Glomerular endothelial cell (primary cell): ENCODE results near the gene ITM2A. TPM values are rescaled to one million over a fixed set of nuclear protein-coding genes. Genes with fewer than 3 reads are reported as not detected.

Source experiments
- DNase-seq: peaks from one replicate; pipeline ENCODE4 v3.0.0-alpha.2; 2011; ENCODE audit warnings: low read depth, low spot score; ENCODE audit errors: extremely low read depth
- total RNA-seq: library from RNA; depleted of rRNA; stranded (reverse); fragments of >200 nt; gene quantifications from 2 replicates; pipeline ENCODE4 v1.2.3, GENCODE V29; 2015

The ITM2A gene
- 104 and 159 TPM in 2 replicates for total RNA-seq

DNA sequence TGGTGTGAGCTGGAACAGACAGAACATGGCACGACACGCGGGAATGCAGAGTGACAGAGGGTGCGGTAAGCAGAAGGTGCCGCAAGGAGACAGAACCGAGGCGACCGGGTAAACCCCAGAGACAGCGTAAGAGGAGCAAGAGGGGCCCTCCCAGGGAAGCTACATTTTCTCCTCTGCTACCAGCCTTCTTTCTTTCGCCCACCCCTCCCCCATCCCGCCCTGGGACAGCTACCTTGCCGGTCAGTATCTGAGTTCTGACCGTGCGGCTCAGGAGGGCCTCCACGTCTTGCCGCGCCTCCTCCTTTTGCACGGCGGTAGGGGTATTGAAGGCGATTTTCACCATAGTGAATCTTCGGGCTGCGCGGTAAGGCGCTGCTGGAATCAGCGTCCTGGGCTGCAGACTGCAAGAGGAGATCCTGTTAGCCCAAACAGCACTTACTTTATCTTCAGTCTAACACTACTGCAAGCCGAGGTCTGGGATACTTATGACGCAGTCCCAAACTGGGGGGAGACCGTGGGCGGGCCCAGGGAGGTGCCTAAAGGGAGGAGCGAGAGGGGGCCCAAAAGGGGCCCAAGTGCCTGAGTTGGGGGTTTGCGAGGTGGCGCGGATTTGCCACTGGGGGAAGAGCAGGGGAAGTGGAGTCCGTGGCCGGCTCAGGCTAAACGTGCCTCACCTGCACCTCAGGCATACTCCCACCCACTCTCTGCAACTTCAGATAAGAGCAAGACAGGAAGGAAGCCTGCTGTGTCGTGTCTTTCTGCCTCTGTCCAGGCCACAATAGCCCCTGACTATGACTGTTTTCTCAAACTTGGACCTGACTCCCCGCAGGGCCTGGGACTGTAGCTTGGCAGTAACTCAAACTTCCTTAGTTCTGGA is at the start of gene ITM2A:
Gene ITM2A (minus strand): TSS at position 462 of the 877 bp plus-strand sequence. CDS start 119 bp downstream, at position 343.
- no peak for DNase-seq

DNA sequence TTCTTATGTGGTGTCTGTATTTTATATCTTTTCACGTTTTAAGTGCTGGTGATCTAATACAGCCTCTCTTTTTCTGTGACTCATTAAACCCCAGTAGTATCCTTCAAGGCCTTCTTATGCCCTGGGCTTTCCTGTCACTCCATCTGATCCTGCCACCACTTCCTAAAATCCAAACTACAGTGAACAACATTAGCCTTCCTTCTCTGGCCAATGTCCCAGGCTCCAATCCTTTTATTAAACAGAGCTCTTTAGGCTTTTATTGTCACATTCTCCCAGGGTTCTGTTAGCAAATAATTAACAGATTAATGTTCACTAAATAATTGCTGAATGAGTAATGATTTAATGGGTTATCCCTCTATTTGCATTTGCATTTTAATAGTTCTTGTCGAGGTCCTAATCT is 47.9 kb upstream of the ITM2A start:
- no peak for DNase-seq

DNA sequence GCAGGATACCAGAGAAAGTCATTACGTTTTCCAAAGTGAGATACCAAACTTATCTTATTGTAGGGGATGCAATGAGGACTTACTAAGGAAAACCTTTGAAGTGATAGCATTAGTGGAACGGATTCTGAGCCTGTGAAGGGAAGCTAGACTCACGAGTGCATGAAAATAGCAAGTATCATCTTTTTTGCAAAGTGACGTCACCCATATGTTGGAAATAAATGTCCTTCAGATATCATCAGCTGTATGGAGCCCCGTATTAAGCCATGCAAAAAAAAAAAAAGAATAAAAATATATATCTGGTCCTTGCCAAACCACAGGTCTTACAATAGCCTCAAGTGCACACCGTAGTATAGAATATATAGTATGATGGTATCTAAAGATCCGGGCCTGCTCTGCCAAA is 46.8 kb upstream of the ITM2A start:
- DNase-seq, result no peak

DNA sequence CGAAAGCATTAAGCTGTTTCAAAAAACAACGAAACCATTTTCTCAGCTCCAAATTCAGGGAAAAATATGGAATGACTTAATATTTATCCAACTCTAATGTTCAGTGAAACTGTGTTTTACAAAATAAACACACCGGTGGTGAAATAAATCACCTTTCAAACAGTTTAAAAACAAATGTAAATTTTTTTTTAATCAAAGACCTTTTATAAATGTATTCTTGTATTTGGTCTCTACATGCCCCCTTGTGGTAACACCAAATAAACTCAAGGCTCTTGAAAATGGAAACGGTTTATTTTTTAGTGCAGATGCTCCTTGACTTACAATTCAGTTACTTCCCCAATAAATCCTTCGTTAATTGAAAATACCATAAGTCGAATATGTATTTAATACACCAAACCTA is 45.8 kb upstream of the ITM2A start:
- DNase-seq, result peak; percentile 18

DNA sequence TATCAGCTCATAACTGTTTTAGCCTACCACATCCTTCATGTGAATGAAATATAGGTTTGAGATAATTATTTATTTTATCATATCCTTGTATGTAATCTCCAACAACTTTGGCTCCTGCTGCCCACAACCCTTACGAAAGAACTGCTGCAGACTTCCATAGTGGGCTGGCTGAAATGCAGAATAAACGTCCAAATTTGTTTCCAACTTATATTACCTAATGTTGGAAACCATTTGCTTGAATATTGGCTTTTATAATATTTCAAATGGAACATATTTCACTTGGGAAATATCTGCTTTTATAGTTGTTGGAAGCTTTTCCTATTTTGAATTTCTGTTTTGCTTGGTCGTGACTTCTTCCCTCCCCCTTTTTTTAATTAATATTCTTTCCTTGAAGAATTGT is 45.0 kb upstream of the ITM2A start:
- no peak for DNase-seq

DNA sequence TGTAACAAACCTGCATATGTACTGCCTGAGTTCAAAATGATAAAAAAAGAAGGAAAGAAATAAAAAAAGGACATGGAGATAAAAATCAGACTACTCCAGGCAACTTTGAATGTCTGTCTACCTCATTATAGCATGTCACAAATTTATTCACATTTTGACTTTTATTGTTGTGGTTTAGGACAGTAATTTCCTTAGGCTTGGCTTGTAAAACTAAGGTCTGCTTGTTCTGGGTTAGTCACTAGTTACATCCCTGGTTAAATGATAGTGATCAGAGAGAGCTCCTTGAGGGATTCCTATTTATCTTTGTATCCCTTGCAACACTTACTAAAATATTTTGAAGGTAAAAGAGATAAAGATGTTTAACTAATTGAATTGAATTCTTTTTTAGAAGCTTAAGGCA is 42.5 kb upstream of the ITM2A start:
- DNase-seq, result no peak

DNA sequence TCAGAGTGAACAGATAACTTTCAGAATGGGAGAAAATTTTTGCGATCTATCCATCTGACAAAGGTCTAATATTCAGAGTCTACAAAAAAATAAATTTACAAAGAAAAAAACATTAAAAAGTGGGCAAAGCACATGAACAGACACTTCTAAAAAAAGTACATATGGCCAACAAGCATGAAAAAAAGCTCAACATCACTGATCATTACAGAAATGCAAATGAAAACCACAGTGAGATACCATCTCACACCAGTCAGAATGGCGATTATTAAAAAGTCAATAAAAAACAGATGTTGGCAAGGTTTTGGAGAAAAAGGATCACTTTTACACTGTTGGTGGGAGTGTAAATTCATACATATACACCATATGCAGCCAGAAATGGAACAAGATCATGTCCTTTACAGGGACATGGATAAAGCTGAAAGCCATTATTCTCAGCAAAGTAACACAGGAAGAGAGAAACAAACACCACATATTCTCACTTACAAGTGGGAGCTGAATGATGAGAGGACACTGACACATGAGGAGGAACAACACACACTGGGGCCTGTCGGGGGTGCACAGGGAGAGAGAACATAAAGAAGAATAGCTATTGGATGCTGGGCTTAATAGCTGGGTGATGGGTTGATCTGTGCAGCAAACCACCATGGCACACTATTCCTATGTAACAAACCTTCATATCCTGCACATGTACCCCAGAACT is 41.6 kb upstream of the ITM2A start:
- DNase-seq, result no peak

DNA sequence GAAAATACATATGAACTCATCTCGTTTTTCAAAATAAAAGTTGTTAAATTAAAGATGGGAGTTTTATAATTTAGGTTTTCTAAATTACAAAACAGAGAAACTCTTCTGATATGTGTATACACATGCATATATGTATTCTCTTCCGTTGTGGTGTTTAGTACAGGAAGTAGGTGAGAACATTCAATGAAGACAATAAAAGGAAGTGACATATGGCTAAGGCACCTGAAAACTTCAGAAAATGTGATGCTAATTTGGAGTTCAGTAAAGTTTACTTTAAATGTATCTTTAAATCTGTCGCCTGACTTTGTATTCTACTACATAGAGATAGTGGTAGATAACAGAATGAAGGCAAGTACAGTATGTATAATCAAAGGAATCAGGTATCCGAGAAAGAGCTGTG is 33.5 kb upstream of the ITM2A start:
- no peak for DNase-seq

DNA sequence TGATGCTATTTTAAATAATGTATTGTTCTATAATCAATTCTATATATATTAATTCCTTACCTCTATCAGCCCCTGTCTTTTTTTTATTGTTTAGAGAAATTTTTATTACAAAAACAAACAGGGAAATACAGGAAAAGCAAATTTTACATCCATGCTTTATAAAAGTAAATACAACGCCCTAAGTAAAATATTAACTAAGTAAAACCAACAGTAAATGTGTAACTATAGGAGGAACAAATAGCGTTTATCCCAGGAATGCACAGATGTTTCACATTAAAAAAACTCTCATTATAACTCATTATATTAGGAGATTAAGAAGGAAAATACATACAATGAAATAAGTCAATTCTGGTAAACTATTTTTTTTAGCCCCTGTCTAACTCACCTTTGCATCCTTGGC is 8.2 kb upstream of the ITM2A start:
- no peak for DNase-seq

DNA sequence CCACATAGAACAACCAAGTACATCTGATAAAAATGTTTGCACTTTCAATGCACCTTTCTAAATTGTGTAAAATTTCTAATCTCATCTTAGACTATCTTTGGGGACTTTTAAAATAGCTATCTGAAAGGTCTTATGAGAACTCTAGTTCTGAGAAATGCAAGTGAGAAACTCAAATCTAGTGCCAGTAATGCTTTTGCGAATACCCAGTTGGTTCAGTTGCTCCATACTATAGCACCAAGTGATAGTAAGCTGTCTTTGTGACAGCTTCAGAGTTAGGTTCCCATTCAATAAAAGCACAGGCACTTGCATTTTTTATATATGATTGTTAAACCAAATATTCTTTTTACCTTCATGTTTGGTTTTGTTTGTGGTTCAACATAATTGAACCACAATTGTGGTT is 4.5 kb upstream of the ITM2A start:
- DNase-seq, result no peak

DNA sequence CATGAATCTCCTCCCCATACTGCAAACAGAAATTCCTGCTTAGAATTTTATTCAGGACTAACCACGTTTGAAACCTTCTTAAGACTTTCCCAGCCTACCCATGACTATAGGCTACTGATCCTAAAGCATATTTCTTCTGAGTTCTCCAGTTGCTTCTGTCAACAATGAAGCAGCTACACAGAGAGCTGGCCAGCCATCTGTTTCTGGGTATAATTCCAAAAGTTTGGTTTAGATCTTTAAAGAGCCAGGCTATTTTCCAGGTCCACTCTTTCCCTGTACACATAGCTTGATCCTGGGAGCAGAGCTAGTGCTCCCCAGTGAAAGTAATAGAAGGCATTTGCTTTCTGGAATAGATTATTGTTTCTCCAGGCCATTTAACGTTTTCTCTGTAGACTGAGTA is 4.0 kb upstream of the ITM2A start:
- DNase-seq, result no peak

DNA sequence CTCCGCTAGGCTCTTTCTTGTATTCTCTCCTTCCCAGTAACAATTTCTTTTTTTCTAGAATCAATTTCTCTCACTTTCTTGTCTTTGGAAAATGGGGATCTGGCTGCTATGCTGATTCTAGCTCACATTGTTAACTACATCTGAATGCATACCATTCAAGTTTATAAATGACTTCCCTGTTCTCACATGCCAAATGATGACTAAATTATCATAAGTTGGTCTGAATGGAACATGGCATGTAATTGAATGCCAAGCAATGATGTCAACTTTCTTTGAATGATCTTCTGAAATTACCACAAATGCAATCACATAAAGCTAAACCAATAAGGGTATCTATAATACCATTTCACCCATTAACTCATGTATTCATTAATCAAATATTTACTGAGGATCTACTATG is 2.7 kb upstream of the ITM2A start:
- no peak for DNase-seq

DNA sequence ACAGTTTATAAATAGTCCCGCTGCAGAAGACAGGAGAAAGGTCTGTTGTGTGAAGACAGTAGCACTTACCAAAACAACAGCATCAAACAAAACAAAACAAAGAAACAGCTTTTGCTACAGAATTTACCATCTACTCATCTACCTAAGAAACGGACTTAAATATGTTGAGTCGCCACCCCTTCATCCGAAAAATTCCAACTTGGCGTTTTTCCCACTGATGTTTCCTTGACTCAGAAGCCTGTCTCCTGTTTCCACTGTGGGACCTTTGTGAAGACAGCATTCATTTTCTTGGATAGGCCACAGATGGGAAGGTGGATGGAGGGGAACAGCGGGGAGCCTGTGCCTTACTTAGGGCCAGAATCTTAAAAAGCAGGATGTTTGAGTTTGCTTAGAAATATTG is 1.3 kb upstream of the ITM2A start:
- DNase-seq, result no peak

DNA sequence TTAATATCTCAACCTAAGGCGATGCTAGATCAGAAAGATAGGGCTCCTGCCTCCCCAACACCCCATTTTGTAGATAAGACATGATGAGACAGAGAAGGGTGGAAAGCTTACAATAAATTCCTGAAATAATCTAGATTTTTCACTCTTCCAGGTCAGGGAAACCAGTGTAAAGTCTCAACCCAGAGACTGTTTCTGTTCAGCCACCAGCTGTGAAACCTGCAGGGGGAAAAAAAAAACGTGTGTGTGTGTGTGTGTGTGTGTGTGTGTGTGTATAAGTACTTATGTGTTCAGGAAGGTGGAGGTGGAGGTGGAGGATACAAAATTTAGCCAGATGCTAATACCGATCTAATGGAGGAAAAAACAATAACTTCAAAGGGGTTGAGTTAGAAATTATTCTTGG is 773 bp upstream of the ITM2A start:
- no peak for DNase-seq

DNA sequence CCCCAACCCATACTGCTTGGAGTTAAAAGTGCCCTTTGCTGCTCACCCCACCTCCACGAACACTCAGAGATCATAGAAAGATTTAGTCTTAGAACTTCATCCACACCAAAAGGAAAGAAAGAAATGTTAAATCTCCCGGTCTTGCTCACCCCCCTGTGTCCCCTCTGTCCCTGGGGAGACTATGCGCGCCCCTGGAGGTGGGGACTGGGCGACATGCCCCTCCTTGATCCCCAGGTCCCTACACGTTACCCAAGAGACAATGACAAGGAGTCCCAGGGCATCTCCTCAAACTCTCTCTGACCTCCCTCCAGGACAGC is 620 bp downstream of the ITM2A start:
- no peak for DNase-seq

DNA sequence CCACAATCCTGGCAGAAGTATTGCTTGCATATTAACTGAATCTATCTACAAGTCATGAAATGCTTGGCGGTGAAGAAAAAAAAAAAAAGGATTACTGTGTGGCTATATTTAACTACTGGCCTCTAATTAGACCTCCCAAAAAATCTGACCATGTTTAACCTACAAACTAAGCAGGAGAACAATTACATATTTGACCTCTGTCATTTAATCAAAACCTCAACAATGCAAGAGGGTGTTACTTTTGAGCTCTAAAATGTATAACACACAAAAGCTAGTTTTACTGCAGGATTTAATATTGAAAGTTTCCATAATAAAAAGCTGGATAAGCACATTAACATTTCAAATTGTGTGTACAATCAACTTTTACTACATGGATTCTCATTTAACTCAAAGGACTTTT is 1.5 kb downstream of the ITM2A start:
- DNase-seq, result no peak

DNA sequence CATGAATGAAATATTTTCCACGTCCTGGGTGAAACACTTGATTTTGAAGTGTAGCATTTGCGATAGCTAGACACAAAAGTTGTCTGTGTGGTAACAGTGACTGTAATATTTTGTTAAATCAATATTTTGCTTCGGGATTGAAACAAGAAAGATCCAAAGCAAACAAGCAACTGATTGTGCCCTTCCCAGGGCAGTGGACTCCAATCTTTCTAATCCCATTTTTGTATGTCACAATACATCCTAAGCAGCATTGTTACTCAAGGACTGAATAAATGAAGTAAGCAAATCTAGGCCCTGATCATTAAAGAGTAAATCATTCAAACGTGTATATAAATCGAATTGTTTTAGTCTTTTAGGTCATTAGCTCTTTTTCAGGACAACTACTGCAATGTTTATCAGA is 2.8 kb downstream of the ITM2A start:
- no peak for DNase-seq

DNA sequence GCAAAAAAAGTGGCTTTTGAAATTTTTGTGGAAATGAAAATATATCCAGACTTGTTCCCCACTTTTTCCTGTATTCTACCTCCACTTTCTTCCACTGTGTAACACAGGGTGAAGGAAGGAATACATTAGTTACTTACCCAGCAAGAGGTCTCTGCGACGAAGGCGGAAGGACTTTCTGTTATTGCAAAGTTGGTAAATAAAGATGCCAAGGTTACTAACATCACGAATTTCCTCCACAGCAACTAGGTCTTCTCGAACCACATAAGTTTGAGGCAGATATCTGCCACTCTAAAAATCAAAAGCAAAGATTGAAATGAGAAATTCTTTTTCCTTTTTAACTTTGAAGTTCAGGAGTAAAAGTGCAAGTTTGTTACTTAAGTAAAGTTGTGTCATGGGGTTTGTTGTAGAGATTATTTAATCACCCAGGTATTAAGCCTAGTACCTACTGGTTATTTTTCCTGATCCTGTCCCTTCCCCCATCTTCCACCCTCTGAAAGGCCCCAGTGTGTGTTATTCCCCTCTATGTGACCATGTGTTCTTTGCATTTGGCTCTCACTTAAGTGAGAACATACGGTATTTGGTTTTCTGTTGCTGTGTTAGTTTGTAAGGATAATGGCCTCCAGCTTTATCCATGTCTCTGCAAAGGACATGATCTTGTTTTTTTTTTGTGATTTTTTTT is 5.8 kb downstream of the ITM2A start:
- DNase-seq, result no peak

DNA sequence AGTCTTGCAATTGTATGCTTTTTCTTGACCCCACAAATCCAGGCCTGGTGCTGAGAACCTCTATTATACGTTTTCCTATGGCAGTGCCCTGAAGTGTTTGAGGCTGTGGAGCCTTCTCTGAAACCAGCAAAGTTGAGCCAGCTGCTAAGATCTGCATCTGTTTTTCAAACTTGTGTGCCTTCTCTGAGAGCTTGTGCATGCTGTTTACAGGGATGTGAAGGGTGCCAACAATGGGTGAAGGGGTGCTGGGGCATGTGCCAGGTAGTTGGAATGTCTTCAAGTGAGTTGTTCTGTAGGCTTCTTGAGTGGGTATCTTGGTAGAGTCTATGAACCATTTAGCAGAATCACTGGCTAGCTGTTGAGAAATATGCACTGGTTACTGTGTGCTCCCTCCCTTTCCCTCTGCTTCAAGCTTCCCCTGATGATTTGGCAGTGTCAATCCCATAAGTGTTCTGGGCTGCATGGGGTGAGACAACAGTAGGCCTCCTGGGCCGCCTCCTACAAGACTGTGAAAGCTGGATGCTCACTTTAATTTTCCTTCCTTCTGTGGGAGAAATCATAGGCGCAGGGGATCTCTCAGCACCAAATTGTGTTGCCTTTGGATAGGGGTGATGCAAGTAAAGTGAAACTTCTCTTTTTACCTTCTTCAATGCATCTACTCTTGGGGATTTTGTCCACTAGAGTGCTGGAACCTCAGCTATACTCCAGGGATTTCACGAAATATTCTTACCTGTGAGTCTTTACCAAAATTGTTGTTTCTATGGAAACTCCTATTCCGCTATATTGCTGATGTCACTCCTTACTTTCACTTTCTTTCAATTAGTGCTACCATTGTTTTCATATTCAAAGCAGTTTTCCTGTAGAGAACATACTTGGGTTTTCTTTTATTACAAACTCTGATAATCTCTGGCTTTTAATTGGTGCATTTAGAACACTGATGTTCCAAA is 30.0 kb downstream of the ITM2A start:
- no peak for DNase-seq

DNA sequence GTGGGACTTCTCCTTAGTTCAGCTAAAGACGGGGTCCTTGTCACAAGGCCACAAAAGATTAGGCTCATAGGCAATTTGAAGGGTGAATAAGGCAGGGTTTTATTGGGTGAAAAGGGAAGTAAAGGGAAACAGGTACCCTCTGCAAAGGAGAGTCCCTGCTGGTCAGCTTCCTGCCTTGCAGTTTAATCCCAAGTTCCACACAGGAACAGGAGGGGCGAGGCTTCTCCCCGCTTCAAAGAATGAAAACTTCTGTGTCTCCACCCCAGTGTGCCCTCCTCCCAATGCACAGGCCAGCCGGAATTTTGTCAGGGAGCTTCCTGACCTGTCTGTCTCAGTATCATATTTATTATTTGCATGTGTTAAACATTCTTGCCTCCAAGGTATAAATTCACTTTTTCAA is 37.1 kb downstream of the ITM2A start:
- DNase-seq, result no peak
